Measurements from ENCODE around the gene CASP2.

DNA sequence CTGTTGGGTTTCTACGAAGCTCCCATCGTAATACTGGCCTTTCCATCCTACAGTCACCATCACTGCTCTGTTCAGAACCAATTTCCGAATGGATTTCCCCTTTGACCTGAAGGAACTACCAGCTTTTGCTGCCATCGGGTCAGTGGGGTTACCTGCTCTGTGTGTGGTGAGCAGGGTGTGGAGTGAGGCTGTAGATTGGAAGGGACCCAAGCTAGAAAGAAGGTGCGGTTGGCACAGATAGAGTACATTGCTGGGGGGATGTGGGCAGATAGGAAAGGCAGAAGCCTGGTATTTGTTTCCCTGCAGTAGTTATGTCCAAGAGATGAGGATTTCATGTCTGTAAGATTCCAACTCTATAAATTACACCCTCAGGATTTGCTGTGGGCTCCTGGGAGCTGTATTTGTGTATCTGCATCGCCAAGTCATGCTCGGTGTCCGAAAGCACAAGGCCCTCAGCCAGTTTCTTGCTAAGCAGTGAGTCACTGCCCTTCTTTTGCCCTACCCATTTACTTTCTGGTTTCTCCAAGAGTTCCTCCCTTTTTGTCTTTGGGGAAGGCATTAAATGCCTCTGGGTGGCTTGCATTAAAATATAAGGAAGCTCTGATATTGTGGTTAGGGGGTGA, 43.1 kb downstream of the CASP2 start:
- TF ChIP-seq, protein P1, sequence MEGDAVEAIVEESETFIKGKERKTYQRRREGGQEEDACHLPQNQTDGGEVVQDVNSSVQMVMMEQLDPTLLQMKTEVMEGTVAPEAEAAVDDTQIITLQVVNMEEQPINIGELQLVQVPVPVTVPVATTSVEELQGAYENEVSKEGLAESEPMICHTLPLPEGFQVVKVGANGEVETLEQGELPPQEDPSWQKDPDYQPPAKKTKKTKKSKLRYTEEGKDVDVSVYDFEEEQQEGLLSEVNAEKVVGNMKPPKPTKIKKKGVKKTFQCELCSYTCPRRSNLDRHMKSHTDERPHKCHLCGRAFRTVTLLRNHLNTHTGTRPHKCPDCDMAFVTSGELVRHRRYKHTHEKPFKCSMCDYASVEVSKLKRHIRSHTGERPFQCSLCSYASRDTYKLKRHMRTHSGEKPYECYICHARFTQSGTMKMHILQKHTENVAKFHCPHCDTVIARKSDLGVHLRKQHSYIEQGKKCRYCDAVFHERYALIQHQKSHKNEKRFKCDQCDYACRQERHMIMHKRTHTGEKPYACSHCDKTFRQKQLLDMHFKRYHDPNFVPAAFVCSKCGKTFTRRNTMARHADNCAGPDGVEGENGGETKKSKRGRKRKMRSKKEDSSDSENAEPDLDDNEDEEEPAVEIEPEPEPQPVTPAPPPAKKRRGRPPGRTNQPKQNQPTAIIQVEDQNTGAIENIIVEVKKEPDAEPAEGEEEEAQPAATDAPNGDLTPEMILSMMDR (IDR thresholded peaks at IDR 0.05): no peak
- no peak for TF ChIP-seq POLR2A (IDR thresholded peaks at IDR 0.05)
